Measurements from ENCODE around the gene DENND1B. TPM values are rescaled to one million over a fixed set of nuclear protein-coding genes. Genes with fewer than 3 reads are reported as not detected.

The DENND1B gene
- total RNA-seq, 1 experiment from 2014 or later = 6.3 TPM

GRCh38 chr1:197664391-197664790 lies 110.9 kb downstream of the DENND1B start:
- H4K5ac ChIP-seq (ENCODE audit: insufficient read length, low read depth, low read length) = no peak overlapping the region
- H3K56ac ChIP-seq (ENCODE audit: insufficient read length, low read depth, low read length) = no peak overlapping the region
- no peaks in the 10 kb centered on the region for H3K4me1 ChIP-seq (ENCODE audit: insufficient read depth, low read length)
- no peak for TF ChIP-seq CTCF (conservative IDR thresholded peaks at IDR 0.05)
- H3K14ac ChIP-seq (ENCODE audit: insufficient read depth, low read length) = no peak overlapping the region
- H3K9me3 ChIP-seq (ENCODE audit: control insufficient read depth, low read depth, low read length) = no peaks in the 10 kb centered on the region
- no peak overlapping the region for H3K27ac ChIP-seq (ENCODE audit: insufficient read length, low read depth, low read length)
- no peak overlapping the region for H3K18ac ChIP-seq (ENCODE audit: insufficient read length, low read depth, low read length)
- H2BK5ac ChIP-seq (ENCODE audit: insufficient read length, low read length) = no peak overlapping the region
- no peak overlapping the region for H4K91ac ChIP-seq (ENCODE audit: insufficient read length, low read depth, low read length)
- H3K27me3 ChIP-seq (ENCODE audit: insufficient read depth, low read length) = no peaks in the 10 kb centered on the region
- H2BK12ac ChIP-seq (ENCODE audit: insufficient read length, low read depth, low read length) = no peak overlapping the region
- no peak overlapping the region for H3T11ph ChIP-seq (ENCODE audit: low read length)
- H3K4ac ChIP-seq (ENCODE audit: low read depth, low read length) = no peak overlapping the region
- Mint-ChIP-seq H3K27me3 (ENCODE audit: low read depth) (no peaks in the 10 kb centered on the region), H3K4me3 (no peak overlapping the region), H3K9me3 (no peaks in the 10 kb centered on the region), H3K36me3 (ENCODE audit: insufficient read depth in 1 of 3, low read depth in 3 of 3) (no peaks in the 10 kb centered on the region), H3K4me1 (peaks cover 0 to 5% of the 10 kb centered on the region in 2 experiments; a peak in 2 of 4 replicates), H3K27ac (no peak overlapping the region; a peak in 1 of 7 replicates)
- no peak overlapping the region for H2BK20ac ChIP-seq (ENCODE audit: low read depth, low read length, poor library complexity, severe bottlenecking)
- H3K23ac ChIP-seq (ENCODE audit: insufficient read length, low read depth, low read length) = no peak overlapping the region
- no peak overlapping the region for H2AFZ ChIP-seq (ENCODE audit: low read length)
- H4K8ac ChIP-seq (replicated peaks; ENCODE audit: insufficient read length, low read depth, low read length) = no peak overlapping the region
- no peaks in the 10 kb centered on the region for H3K23me2 ChIP-seq (ENCODE audit: insufficient read length, low read depth, low read length, poor library complexity, severe bottlenecking)
- no peak overlapping the region for H2BK120ac ChIP-seq (ENCODE audit: low read depth, low read length, poor library complexity, severe bottlenecking)
- no peaks in the 10 kb centered on the region for H3K79me2 ChIP-seq (ENCODE audit: insufficient read depth, low read length)
- H3K4me2 ChIP-seq (ENCODE audit: insufficient read depth, insufficient read length, low read length) = no peak overlapping the region
- H4K20me1 ChIP-seq (ENCODE audit: control insufficient read depth, insufficient read depth, insufficient read length) = no peaks in the 10 kb centered on the region
- no peaks in the 10 kb centered on the region for H3K79me1 ChIP-seq (ENCODE audit: insufficient read depth, low read depth, low read length, poor library complexity, severe bottlenecking)
- H2BK15ac ChIP-seq (ENCODE audit: low read depth, low read length) = no peak overlapping the region
- WGBS (ENCODE audit: extremely low coverage, insufficient read length, low lambda C conversion rate) = no CpG with 5 or more reads among the region's 1 CpG
- DNase-seq = no peak
- H3K9ac ChIP-seq (ENCODE audit: extremely low read depth, insufficient read length, low read length) = no peak overlapping the region
- no peak overlapping the region for H2AK5ac ChIP-seq (ENCODE audit: insufficient read length, low read length)
